ENCODE results near the gene CAND2. TPM values are rescaled to one million over a fixed set of nuclear protein-coding genes. Genes with fewer than 3 reads are reported as not detected.

The CAND2 gene
- total RNA-seq, 1 experiment from 2014 or later, result 1.4 TPM

- DNase-seq (ENCODE audit: low read depth), result no peak
Observed at GRCh38 chr3:12807066-12807465, 10.6 kb downstream of the CAND2 start.

GRCh38 chr3:12807601-12808359 is 11.3 kb downstream of the CAND2 start:
- no peak for DNase-seq (ENCODE audit: low read depth)

GRCh38 chr3:12808587-12808986 is 12.1 kb downstream of the CAND2 start:
- no peak for DNase-seq (ENCODE audit: low read depth)

GRCh38 chr3:12809001-12809400 is 12.5 kb downstream of the CAND2 start:
- no peak for DNase-seq (ENCODE audit: low read depth)

GRCh38 chr3:12809435-12809834 is 13.0 kb downstream of the CAND2 start:
- DNase-seq (ENCODE audit: low read depth), result no peak

GRCh38 chr3:12810013-12810780 is 13.7 kb downstream of the CAND2 start:
- DNase-seq (ENCODE audit: low read depth), result peak; percentile 93

GRCh38 chr3:12810961-12811360 is 14.5 kb downstream of the CAND2 start:
- no peak for DNase-seq (ENCODE audit: low read depth)

GRCh38 chr3:12812812-12813211 is 16.3 kb downstream of the CAND2 start:
- no peak for DNase-seq (ENCODE audit: low read depth)

- no peak for DNase-seq (ENCODE audit: low read depth)
Observed at GRCh38 chr3:12813967-12814366, 17.5 kb downstream of the CAND2 start.

- DNase-seq (ENCODE audit: low read depth), result no peak
Observed at GRCh38 chr3:12815078-12815477, 18.6 kb downstream of the CAND2 start.

GRCh38 chr3:12815719-12816118 is 19.2 kb downstream of the CAND2 start:
- DNase-seq (ENCODE audit: low read depth), result no peak

- DNase-seq (ENCODE audit: low read depth), result no peak
Observed at GRCh38 chr3:12816521-12817342, 20.3 kb downstream of the CAND2 start.

GRCh38 chr3:12817343-12817710 is 20.8 kb downstream of the CAND2 start:
- no peak for DNase-seq (ENCODE audit: low read depth)

GRCh38 chr3:12818273-12818672 is 21.8 kb downstream of the CAND2 start:
- no peak for DNase-seq (ENCODE audit: low read depth)

GRCh38 chr3:12818773-12819172 is 22.3 kb downstream of the CAND2 start:
- no peak for DNase-seq (ENCODE audit: low read depth)

- no peak for DNase-seq (ENCODE audit: low read depth)
Observed at GRCh38 chr3:12822725-12823373, 26.4 kb downstream of the CAND2 start.

- DNase-seq (ENCODE audit: low read depth), result no peak
Observed at GRCh38 chr3:12824299-12824698, 27.8 kb downstream of the CAND2 start.

- DNase-seq (ENCODE audit: low read depth), result no peak
Observed at GRCh38 chr3:12825156-12825555, 28.7 kb downstream of the CAND2 start.

GRCh38 chr3:12828751-12829150 is 32.3 kb downstream of the CAND2 start:
- DNase-seq (ENCODE audit: low read depth), result no peak

- no peak for DNase-seq (ENCODE audit: low read depth)
Observed at GRCh38 chr3:12829404-12829803, 32.9 kb downstream of the CAND2 start.

- no peak for DNase-seq (ENCODE audit: low read depth)
Observed at GRCh38 chr3:12829886-12830784, 33.7 kb downstream of the CAND2 start.
